GM23248 (cell line): ENCODE results near the gene CPA2. TPM values are rescaled to one million over a fixed set of nuclear protein-coding genes. Genes with fewer than 3 reads are reported as not detected.
"Not testable (repeated sequence)": the region's sequence is repeated elsewhere in the genome, so short reads cannot be mapped to it uniquely, and the experiment has no call there.

Experiments
- DNase-seq: peaks from one replicate; pipeline ENCODE4 v3.0.0-alpha.2; 2015
- H2AFZ ChIP-seq: fragments of 200-600 bp; sonication (generic); 2 replicates; pipeline ENCODE4 v1.6.1; 2016; ENCODE audit warnings: antibody characterized with exemption
- H3F3A ChIP-seq: fragments of 200-600 bp; sonication (generic); 2 replicates; pipeline ENCODE4 v1.6.1; 2016; ENCODE audit warnings: mild to moderate bottlenecking, antibody characterized with exemption, mixed run types; ENCODE audit not compliant: insufficient read depth
- H3K27ac ChIP-seq: fragments of 200-600 bp; sonication (generic); 2 replicates; pipeline ENCODE4 v1.5.1; 2016; ENCODE audit warnings: mild to moderate bottlenecking
- H3K27me3 ChIP-seq: fragments of 200-600 bp; sonication (generic); replicated peaks from 2 replicates; pipeline ENCODE4 v1.6.1; 2016; ENCODE audit warnings: mild to moderate bottlenecking; ENCODE audit not compliant: insufficient read depth
- H3K36me3 ChIP-seq: fragments of 200-600 bp; sonication (generic); 2 replicates; pipeline ENCODE4 v1.6.1; 2016; ENCODE audit warnings: low read depth, mild to moderate bottlenecking
- H3K4me1 ChIP-seq: fragments of 200-600 bp; sonication (generic); 2 replicates; pipeline ENCODE4 v1.6.1; 2016; ENCODE audit warnings: mild to moderate bottlenecking; ENCODE audit not compliant: insufficient read depth
- H3K4me2 ChIP-seq: fragments of 200-600 bp; sonication (generic); one replicate; pipeline ENCODE4 v1.6.1; 2016; ENCODE audit warnings: mild to moderate bottlenecking; ENCODE audit not compliant: unreplicated experiment
- H3K4me3 ChIP-seq: fragments of 200-600 bp; sonication (generic); 2 replicates; pipeline ENCODE4 v1.5.1; 2016; ENCODE audit warnings: mild to moderate bottlenecking
- H3K79me2 ChIP-seq: fragments of 200-600 bp; sonication (generic); 2 replicates; pipeline ENCODE4 v1.6.1; 2016; ENCODE audit warnings: mild to moderate bottlenecking; ENCODE audit not compliant: insufficient read depth
- H3K9ac ChIP-seq: fragments of 200-600 bp; sonication (generic); 2 replicates; pipeline ENCODE4 v1.6.1; 2016; ENCODE audit warnings: mild to moderate bottlenecking
- H3K9me2 ChIP-seq: fragments of 200-600 bp; sonication (generic); 2 replicates; pipeline ENCODE4 v1.6.1; 2016; ENCODE audit warnings: mixed run types, mild to moderate bottlenecking, moderate library complexity; ENCODE audit not compliant: insufficient read depth
- H3K9me3 ChIP-seq: fragments of 200-600 bp; sonication (generic); one replicate; pipeline ENCODE4 v1.6.1; 2017; ENCODE audit warnings: low read depth
- H4K20me1 ChIP-seq: fragments of 200-600 bp; sonication (generic); 2 replicates; pipeline ENCODE4 v1.6.0; 2016; ENCODE audit not compliant: insufficient read depth
- EZH2 ChIP-seq: fragments of 200-600 bp; sonication (generic); IDR thresholded peaks from 2 replicates; pipeline ENCODE4 v1.6.1; 2018; ENCODE audit warnings: antibody characterized with exemption, mild to moderate bottlenecking; ENCODE audit not compliant: insufficient read depth, poor library complexity, severe bottlenecking
- EZH2phosphoT487 ChIP-seq: fragments of 200-600 bp; sonication (generic); IDR thresholded peaks from 2 replicates; pipeline ENCODE4 v1.6.1; 2018; ENCODE audit warnings: antibody characterized with exemption, moderate library complexity, mild to moderate bottlenecking, low read depth; ENCODE audit not compliant: insufficient read depth
- WGBS, 2 experiments: methylation state at CpG; one replicate each; pipeline ENCODE4 v1.1.6; 2015 to 2017; ENCODE audit warnings: low lambda C conversion rate in 2 of 2, low coverage in 1 of 2; ENCODE audit errors: missing lambda C conversion rate in 2 of 2; 5-methylcytosine and 5-hydroxymethylcytosine counted together
- in situ Hi-C: fragments of 300-500 bp; cut with MboI; formaldehyde crosslinking; loops from 2 replicates; pipeline ENCODE4 v1.15.0; 2020
- polyA plus RNA-seq: library from polyadenylated mRNA; unstranded; fragments of >200 nt; fragmentation: Nextera tagmentation; extraction: Ambion mirVana; gene quantifications from 2 replicates; pipeline ENCODE4 v1.2.1, GENCODE V29; 2016
- total RNA-seq: library from RNA; depleted of rRNA; stranded (reverse); fragments of >200 nt; shearing (Covaris generic); gene quantifications from 2 replicates; pipeline ENCODE4 v1.2.3, GENCODE V29; 2014

CPA2 gene
- total and polyA plus RNA-seq, 2 experiments from 2014 or later = not detected

DNA sequence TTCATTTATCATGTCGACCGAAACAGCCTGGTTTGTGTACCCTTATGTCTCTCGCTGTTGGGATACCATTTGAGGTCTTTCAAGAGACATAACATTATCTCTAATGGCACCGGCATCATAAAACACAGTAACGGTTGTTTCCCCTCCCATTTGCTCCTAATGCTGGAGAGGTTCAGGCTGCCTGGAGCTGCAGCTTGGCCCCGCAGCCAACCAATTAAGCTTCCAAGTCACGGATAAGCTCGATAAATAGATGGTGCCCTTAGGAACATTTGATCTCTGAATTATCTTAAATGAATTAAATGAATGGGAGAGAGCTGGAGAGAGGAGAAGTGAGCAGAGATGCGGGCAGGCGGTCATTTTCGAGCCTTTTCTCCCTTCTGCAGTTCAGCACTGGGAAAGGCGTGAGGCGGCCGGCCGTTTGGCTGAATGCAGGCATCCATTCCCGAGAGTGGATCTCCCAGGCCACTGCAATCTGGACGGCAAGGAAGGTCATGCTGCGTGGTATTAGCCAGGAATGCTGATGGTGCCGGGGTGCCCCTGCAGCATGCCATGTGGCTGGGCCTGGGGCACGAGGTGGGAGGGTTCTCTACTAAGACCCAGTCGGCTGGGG, 38.9 kb downstream of the CPA2 start:
- Histone ChIP-seq H3K9ac (no peak overlapping the region), H3K79me2 (no peaks in the 10 kb centered on the region), H3K27ac (no peak overlapping the region), H3K4me2 (no peak overlapping the region), H3F3A (no peaks in the 10 kb centered on the region), H3K27me3 (no peaks in the 10 kb centered on the region), H3K4me1 (no peaks in the 10 kb centered on the region), H4K20me1 (no peaks in the 10 kb centered on the region), H3K9me3 (no peaks in the 10 kb centered on the region), H3K4me3 (no peak overlapping the region), H2AFZ (no peak overlapping the region), H3K36me3 (no peaks in the 10 kb centered on the region), H3K9me2 (no peaks in the 10 kb centered on the region)
- 75% methylated on average over 21 of the region's 21 CpGs for WGBS, 2 experiments
- no peak for DNase-seq
- in situ Hi-C loops = no loop called here
- TF ChIP-seq EZH2 = no peak
- TF ChIP-seq EZH2phosphoT487 = no peak

DNA sequence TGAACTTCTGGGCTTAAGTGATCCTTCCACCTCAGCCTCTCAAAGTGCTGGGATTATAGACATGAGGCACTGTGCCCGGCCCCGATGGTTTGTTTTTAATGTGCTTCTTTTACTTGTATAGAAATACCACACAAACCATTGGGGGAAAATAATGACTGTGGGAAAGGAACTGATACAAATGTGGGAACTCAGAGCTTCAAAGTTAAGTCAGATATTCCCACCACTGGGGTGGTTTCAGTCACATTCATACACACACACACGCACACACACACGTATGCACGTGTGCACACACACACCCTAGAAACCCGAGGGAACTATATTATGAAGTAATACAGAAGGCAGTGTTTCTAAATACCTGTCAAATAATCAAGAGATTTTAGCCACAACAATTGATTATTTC, 43.3 kb downstream of the CPA2 start:
- Histone ChIP-seq H3F3A (no peaks in the 10 kb centered on the region), H3K79me2 (no peaks in the 10 kb centered on the region), H3K4me1 (no peaks in the 10 kb centered on the region), H2AFZ (no peak overlapping the region), H3K9me3 (no peaks in the 10 kb centered on the region), H3K4me2 (no peak overlapping the region), H3K9ac (no peak overlapping the region), H3K27ac (no peak overlapping the region), H3K9me2 (no peaks in the 10 kb centered on the region), H3K27me3 (no peaks in the 10 kb centered on the region), H4K20me1 (no peaks in the 10 kb centered on the region), H3K36me3 (no peaks in the 10 kb centered on the region), H3K4me3 (no peak overlapping the region)
- WGBS, 2 experiments = 88 to 94% methylated on average over 6 of the region's 6 CpGs
- no peak for DNase-seq
- no peak for TF ChIP-seq EZH2
- TF ChIP-seq EZH2phosphoT487 = no peak
- in situ Hi-C loops = no loop called here

DNA sequence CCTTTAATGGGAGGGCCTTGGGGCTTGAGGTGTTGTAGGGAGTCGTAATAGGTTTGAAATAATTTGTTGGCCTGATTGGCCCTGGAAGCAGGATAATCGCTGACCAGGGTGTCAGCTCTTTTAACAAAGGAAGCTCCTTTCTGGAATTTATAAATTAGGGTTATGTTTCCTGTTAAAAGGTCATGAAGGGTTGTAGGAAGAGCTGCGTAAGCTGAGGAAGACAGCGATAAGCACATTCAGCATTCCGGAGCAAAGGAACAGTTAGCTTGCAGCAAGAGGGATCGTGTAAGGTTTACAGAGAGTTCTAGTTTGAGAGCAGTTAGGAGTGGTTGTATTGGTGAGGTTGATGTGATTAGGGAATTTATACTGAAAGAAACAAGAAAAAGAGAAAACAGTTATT, 47.6 kb downstream of the CPA2 start:
- DNase-seq = no peak
- Histone ChIP-seq H3K9ac (no peak overlapping the region), H2AFZ (no peak overlapping the region), H3K79me2 (no peaks in the 10 kb centered on the region), H3K36me3 (no peaks in the 10 kb centered on the region), H3K4me2 (no peak overlapping the region), H3K9me2 (no peaks in the 10 kb centered on the region), H4K20me1 (no peaks in the 10 kb centered on the region), H3K9me3 (no peaks in the 10 kb centered on the region), H3K4me3 (no peak overlapping the region), H3K27me3 (no peaks in the 10 kb centered on the region), H3F3A (no peaks in the 10 kb centered on the region), H3K27ac (no peak overlapping the region), H3K4me1 (no peaks in the 10 kb centered on the region)
- in situ Hi-C loops = no loop called here
- 89 to 93% methylated on average over 6 of the region's 6 CpGs for WGBS, 2 experiments
- no peak for TF ChIP-seq EZH2
- no peak for TF ChIP-seq EZH2phosphoT487

DNA sequence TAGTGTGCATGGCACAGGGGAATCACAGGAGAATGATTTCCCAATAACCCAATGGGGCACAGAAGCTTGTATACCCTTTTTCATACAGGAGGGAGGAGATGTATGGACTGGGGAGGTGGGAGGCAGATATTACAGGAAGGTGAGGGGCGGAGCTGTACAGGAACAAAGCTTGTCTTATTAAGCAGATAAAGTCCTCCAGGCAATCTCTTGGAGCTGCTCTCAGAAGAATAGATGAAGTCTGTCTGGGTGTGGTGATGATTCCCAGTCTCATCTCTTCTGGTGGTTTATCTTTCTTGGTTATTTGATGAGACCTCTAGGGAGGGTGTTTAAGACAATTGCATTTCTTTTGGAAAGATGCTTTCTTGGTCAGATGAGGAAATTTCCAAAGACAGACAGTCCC, 52.9 kb downstream of the CPA2 start:
- 83 to 92% methylated on average over 1 of the region's 1 CpG for WGBS, 2 experiments

DNA sequence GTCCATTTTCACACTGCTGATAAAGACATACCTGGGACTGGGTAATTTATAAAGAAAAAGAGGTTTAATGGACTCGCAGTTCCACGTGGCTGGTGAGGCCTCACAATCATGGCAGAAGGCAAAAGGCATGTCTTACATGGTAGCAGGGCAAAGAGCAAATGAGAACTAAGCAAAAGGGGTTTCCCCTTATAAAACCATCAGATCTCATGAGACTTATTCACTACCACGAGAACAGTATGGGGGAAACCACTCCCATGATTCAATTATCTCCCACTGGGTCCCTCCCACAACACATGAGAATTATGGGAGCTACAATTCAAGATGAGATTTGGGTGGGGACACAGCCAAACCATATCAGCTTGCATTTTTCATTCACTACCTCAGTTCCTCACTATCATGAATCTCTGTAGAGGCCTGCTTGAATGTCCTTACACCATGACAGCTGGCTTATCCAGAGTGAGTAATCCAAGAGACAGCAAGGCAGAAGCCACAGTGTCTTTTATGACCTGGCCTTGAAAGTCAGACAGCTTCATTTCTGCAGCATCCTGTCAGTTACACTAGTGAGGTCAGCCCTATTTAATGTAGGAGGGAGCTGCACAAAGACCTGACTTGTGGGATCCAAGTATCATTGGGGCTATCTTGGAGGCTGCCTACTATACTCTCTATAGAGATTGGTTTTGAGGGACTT, 55.0 kb downstream of the CPA2 start:
- in situ Hi-C loops, H2AFZ ChIP-seq, H3K4me1 ChIP-seq, H3K4me3 ChIP-seq, H3F3A ChIP-seq, H3K27ac ChIP-seq, H3K36me3 ChIP-seq, H3K4me2 ChIP-seq, H3K9me2 ChIP-seq, H3K79me2 ChIP-seq, H4K20me1 ChIP-seq, H3K27me3 ChIP-seq, H3K9me3 ChIP-seq, H3K9ac ChIP-seq: not testable (repeated sequence)
- 71 to 93% methylated on average over 3 of the region's 3 CpGs for WGBS, 2 experiments
- DNase-seq = peak; percentile 21

More for the DNA sequence above, 52.9 kb downstream of the CPA2 start:
- H3K4me2 ChIP-seq = no peak overlapping the region
- H3K9ac ChIP-seq = no peak overlapping the region
- no peaks in the 10 kb centered on the region for H3K4me1 ChIP-seq
- H2AFZ ChIP-seq = no peak overlapping the region
- no peaks in the 10 kb centered on the region for H3K9me2 ChIP-seq
- no peak for DNase-seq
- H4K20me1 ChIP-seq = no peaks in the 10 kb centered on the region
- TF ChIP-seq EZH2phosphoT487 = no peak
- TF ChIP-seq EZH2 = no peak
- no peaks in the 10 kb centered on the region for H3K9me3 ChIP-seq
- H3K79me2 ChIP-seq = no peaks in the 10 kb centered on the region
- no peaks in the 10 kb centered on the region for H3K27me3 ChIP-seq
- in situ Hi-C loops = no loop called here
- no peak overlapping the region for H3K4me3 ChIP-seq
- no peak overlapping the region for H3K27ac ChIP-seq
- no peaks in the 10 kb centered on the region for H3K36me3 ChIP-seq
- H3F3A ChIP-seq = no peaks in the 10 kb centered on the region
